ENCODE measurements around the gene DNAJB14. TPM values are rescaled to one million over a fixed set of nuclear protein-coding genes. Genes with fewer than 3 reads are reported as not detected.

The DNAJB14 gene
- total RNA-seq, 2 donors from 2014 or later = 25.3 to 29.0 TPM

- intact Hi-C loops (cut with DNase I) = loop anchor here (10.0 kb wide), 1 partner anchor 70 kb away; the partner anchor contains the start of gene DAPP1 (in 2 of the 2)
- ATAC-seq (no peak), DNase-seq (no peak)
Measured at GRCh38 chr4:99885063-99885664, 61.3 kb downstream of the DNAJB14 start.

GRCh38 chr4:99879458-99879857, 67.0 kb downstream of the DNAJB14 start:
- intact Hi-C loops (cut with DNase I) = no loop called here
- no peak for ATAC-seq
- no peak for DNase-seq

DNA sequence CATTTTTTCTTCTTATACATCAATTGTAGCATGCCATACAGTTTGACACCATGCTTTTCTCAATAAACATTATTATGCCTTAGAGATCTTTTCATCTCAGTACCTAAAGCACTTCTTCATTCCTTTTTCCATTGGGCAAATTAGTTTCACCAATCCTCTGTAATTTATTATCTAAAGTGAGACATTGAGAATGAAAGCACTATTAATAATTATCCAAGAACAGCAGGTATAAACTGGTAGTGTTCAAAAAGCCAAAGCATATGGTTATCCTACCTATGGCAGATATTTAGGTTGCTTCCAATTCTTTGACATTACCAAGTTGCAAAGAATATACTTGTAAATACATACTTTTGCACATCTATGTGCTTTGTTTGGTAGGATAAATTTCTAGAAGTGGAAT, 67.8 kb downstream of the DNAJB14 start:
- intact Hi-C loops (cut with DNase I) = no loop called here
- DNase-seq (no peak), ATAC-seq (no peak)

- ATAC-seq (no peak), DNase-seq (no peak)
- intact Hi-C loops (cut with DNase I) = no loop called here
Measured at GRCh38 chr4:99876946-99877345, 69.5 kb downstream of the DNAJB14 start.

- ATAC-seq = no peak
- intact Hi-C loops (cut with DNase I) = no loop called here
- DNase-seq = no peak
Measured at GRCh38 chr4:99875071-99875470, 71.3 kb downstream of the DNAJB14 start.

DNA sequence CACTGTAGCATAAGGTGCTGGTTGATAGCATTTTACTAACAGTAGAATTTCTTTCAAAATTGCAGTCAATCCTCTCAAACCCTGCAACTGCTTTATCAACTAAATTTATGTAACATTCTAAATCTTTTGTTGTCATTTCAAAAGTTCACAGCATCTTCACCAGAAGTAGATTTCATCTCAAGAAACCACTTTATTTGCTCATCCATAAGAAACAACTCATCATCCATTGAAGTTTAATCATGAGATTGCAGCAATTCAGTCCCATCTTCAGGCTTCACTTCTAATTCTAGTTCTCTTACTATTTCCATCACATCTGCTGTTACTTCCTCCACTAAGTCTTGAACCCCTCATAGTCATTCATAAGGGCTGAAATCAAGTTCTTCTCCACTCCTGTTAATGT, 73.8 kb downstream of the DNAJB14 start:
- ATAC-seq (no peak), DNase-seq (no peak)

GRCh38 chr4:99868126-99868596, 78.3 kb downstream of the DNAJB14 start:
- no peak for DNase-seq
- intact Hi-C loops (cut with DNase I) = no loop called here
- peak; percentile 21 to 30 for ATAC-seq

More for the DNA sequence above, 73.8 kb downstream of the DNAJB14 start:
- intact Hi-C loops (cut with DNase I) = no loop called here

DNA sequence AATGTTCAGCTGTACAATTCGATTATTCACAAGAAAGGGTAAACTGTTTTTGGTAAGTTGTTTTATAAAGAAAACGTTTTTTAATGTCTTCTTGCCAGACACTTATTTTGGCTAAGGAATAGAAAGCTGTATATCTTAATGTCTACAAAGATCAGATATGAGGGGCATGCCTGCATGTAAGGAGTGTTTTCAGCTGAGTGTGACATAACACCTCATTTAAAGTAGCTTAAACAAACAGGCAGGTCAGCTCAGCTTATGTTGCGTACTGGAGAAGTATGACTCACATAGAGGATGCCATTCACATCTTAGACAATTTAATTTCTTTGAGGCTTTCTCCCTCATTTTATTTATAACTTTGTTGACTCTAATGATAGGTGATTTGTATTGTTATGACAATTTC, 82.6 kb downstream of the DNAJB14 start:
- DNase-seq (no peak), ATAC-seq (no peak)
- intact Hi-C loops (cut with DNase I) = no loop called here

DNA sequence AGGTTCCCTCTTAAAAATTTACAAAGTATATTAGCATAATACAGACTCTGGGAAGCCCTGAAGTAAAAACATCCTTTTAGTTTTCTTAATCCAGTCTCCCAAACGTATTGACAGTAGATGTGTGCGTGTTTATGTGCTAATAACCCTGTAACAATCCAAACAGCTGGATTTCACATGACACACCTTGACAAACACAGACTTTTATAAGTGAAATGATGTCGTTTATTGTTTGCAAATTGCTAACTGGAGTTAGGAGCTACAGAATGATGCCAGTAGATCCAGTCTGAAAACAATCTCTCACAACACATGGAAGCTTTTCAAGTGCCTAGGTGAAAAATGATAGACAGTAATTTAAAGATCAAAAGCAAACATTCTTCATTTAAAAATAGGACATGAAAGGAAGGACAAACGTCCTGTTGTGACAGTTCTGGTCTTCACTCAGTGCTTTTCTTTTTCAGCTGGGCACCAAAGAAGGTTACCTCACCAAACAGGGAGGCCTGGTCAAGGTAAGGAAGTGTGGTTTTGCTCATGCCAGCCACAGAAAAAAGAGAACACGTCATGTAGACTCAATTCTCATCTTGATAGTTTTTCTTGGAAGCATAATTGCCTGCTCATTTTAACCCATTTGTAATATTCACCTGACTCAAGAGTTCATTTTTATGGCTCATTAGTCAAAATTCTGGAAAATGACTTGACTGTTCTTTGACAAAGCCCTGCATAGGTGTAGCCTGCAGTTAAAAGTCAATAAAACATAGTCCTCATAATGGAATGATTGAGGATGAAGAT, 85.1 kb downstream of the DNAJB14 start:
- intact Hi-C loops (cut with DNase I) = no loop called here
- DNase-seq = no peak
- no peak for ATAC-seq

- ATAC-seq (no peak), DNase-seq (no peak)
- intact Hi-C loops (cut with DNase I) = no loop called here
Measured at GRCh38 chr4:99860521-99860920, 85.9 kb downstream of the DNAJB14 start.

- DNase-seq = no peak
- intact Hi-C loops (cut with DNase I) = no loop called here
- ATAC-seq = no peak
Measured at GRCh38 chr4:99859618-99860017, 86.8 kb downstream of the DNAJB14 start.

DNA sequence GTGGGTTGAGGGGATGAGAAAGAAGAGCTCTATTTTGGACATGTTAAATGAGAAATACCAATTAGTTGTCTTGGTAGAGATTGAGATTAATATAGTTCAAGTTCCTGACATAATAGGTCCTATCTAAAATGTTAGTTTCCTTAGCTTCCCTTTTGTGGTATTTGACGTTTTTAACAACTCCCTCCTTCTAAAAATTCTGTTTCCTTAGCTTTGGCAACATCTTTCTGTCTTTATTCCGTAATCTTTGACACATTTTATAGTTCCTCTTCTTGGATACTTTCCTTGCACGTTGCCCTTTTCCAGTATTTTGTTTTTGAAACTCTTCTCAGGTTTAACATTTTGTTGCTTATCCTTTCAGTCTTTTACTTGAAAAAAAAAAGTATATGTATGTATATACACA, 89.1 kb downstream of the DNAJB14 start:
- intact Hi-C loops (cut with DNase I) = no loop called here
- ATAC-seq (peak in 1 of 2 donors; percentile 18), DNase-seq (no peak)

DNA sequence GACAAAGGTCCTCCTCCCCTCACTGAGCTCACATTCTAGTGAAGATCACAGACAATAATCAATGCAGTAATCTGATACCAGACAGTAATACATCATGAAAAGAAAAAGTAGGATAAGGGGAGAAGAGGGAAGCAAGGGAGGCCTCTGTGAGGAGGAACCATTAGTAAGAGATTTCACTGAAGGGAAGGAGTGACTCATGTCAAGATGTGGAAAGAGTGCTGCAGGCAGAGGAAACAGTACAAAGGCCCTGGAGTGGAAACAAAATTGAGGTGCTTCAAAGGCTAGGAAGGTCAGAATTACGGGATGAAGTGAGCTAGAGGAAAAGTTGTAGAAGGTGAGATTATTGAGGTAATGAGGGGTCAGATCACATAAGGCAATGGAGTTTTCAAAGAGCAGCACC, 90.3 kb downstream of the DNAJB14 start:
- DNase-seq (no peak), ATAC-seq (peak in 1 of 2 donors; percentile 84)
- intact Hi-C loops (cut with DNase I) = no loop called here

DNA sequence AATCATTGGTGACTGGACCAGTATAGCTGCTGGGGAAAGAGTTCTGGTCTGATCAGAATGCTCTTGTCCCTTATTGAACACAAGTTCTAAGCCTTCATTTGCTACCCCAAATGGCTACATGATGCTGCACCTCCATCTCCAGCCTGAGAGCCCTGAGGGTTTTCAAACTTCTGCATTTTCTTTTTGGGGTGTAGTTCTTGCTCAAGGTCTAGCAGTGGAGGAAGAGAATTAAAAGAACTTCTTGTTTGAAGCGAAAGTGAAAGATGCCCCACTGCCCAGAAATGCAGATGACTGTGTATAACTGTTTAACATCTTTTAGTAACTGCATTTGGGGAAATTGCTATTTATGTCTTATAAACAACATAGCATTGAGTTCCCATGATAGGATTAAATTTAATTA, 90.7 kb downstream of the DNAJB14 start:
- peak in 1 of 2 donors; percentile 68 for ATAC-seq
- intact Hi-C loops (cut with DNase I) = no loop called here
- no peak for DNase-seq

- no peak for ATAC-seq
- intact Hi-C loops (cut with DNase I) = no loop called here
Measured at GRCh38 chr4:99853999-99854398, 92.4 kb downstream of the DNAJB14 start.

DNA sequence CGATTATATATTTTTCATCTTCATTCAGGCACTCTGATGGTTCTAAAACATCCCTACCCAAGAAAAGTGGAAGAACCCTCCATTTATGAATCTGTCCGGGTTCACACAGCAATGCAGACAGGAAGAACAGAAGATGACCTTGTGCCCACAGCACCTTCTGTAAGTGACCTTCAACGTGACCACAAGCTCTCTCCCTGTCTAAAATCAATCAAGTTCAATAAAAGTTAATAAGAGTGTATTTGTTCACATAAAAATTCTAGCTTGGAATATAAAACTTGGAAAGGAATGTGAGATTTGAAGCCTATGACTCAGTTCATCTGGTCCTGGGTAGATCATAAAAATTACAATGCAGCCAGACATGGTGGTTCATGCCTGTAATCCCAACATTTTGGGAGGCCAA, 93.2 kb downstream of the DNAJB14 start:
- intact Hi-C loops (cut with DNase I) = no loop called here
- DNase-seq (no peak), ATAC-seq (no peak)

More at GRCh38 chr4:99853999-99854398, 92.4 kb downstream of the DNAJB14 start:
- DNase-seq = no peak

DNA sequence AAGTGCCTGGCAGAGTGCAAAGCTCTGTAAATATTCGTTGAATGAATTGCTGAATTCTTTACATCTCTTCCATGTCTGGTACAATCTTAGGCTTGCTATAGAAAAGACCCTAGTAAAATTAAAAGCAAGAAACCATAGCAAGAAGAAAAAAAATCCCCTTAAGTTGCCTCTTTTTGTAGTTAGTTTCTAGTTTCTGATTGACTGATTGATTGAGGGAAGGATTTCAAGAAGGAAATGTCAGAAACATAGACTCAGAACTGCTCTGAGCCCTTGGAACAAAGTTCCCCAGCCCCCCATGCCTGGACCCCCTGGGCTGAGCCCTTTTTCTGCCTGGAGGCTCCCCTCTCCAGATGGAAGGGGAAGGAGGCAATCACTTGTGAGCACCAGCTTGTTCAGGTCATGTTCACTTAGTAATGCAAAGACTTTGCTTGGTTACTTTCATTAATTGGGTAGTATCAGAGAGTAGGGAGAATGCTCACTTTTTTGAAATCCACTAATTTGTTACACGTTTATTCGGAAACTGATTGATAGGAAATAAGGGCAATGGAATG, 94.1 kb downstream of the DNAJB14 start:
- ATAC-seq = no peak

DNA sequence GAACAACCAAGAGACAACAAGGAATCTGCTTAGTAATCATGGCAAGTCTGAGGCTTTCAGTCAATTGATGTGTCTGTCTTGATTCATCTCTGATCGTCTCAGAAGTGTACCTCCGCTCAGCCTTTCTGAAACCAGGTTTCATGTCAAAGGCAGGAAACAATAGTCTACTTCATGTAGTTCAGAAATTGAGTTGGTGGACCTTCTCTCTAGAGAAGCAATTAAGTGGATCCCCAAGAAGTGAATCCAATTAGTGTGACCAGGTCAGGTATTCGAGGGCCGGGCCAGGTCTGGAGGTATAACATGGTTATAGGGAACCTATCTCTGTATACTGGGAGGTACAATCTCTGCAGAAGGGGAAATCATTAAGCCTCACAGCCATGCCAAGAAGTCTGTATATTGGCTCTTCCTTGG, 97.8 kb downstream of the DNAJB14 start:
- DNase-seq (no peak), ATAC-seq (no peak)
- intact Hi-C loops (cut with DNase I) = no loop called here

More for the DNA sequence above, 94.1 kb downstream of the DNAJB14 start:
- intact Hi-C loops (cut with DNase I) = no loop called here
- DNase-seq = no peak

GRCh38 chr4:99847362-99847976, 98.9 kb downstream of the DNAJB14 start:
- no peak for DNase-seq
- intact Hi-C loops (cut with DNase I) = no loop called here
- no peak for ATAC-seq

GRCh38 chr4:99846891-99847290, 99.5 kb downstream of the DNAJB14 start:
- intact Hi-C loops (cut with DNase I) = no loop called here
- ATAC-seq (no peak), DNase-seq (no peak)

Measured in left cardiac atrium (tissue), 4 donors.